ENCODE data around the gene NEU3. TPM values are rescaled to one million over a fixed set of nuclear protein-coding genes. Genes with fewer than 3 reads are reported as not detected.
"Not testable (repeated sequence)": the region's sequence is repeated elsewhere in the genome, so short reads cannot be mapped to it uniquely, and the experiment has no call there.

The NEU3 gene
- total RNA-seq, 1 experiment from 2014 or later, result 29.0 TPM

- in situ Hi-C loops (cut with HindIII; ENCODE audit: low pct_unique_long_range_greater_than_20kb, low sequenced_read_pairs); BruUV-seq (replicated peaks): not testable (repeated sequence)
Measured at GRCh38 chr11:75041821-75042220, 53.1 kb downstream of the NEU3 start.

GRCh38 chr11:75044381-75045170 lies 55.8 kb downstream of the NEU3 start:
- in situ Hi-C loops (cut with HindIII; ENCODE audit: low pct_unique_long_range_greater_than_20kb, low sequenced_read_pairs); H3K27me3 ChIP-seq (ENCODE audit: control insufficient read depth, insufficient read depth, low read length); H3K27ac ChIP-seq (ENCODE audit: low read length); BruUV-seq (replicated peaks); H3K4me3 ChIP-seq (ENCODE audit: low read depth in 2 of 2, low read length in 2 of 2); H3K4me1 ChIP-seq (ENCODE audit: control insufficient read depth, insufficient read depth, low read length); ATAC-seq; H3K36me3 ChIP-seq (ENCODE audit: control insufficient read depth, insufficient read depth, low read length); intact Hi-C loops (cut with micrococcal nuclease; ENCODE audit: unreplicated experiment); DNase-seq (ENCODE audit: low read depth, low spot score); POLR2A ChIA-PET; CTCF ChIA-PET; H3K9me3 ChIP-seq (ENCODE audit: control insufficient read depth, insufficient read depth, low read depth, low read length): not testable (repeated sequence)

More at GRCh38 chr11:75041821-75042220, 53.1 kb downstream of the NEU3 start:
- H3K4me1 ChIP-seq (ENCODE audit: control insufficient read depth, insufficient read depth, low read length); H3K27ac ChIP-seq (ENCODE audit: low read length); POLR2A ChIA-PET; DNase-seq (ENCODE audit: low read depth, low spot score); H3K4me3 ChIP-seq (ENCODE audit: low read depth in 2 of 2, low read length in 2 of 2); H3K9me3 ChIP-seq (ENCODE audit: control insufficient read depth, insufficient read depth, low read depth, low read length); CTCF ChIA-PET; ATAC-seq; H3K36me3 ChIP-seq (ENCODE audit: control insufficient read depth, insufficient read depth, low read length); H3K27me3 ChIP-seq (ENCODE audit: control insufficient read depth, insufficient read depth, low read length); intact Hi-C loops (cut with micrococcal nuclease; ENCODE audit: unreplicated experiment): not testable (repeated sequence)

- H3K4me3 ChIP-seq (ENCODE audit: low read depth in 2 of 2, low read length in 2 of 2); CTCF ChIA-PET; H3K9me3 ChIP-seq (ENCODE audit: control insufficient read depth, insufficient read depth, low read depth, low read length); ATAC-seq; H3K36me3 ChIP-seq (ENCODE audit: control insufficient read depth, insufficient read depth, low read length); BruUV-seq (replicated peaks); intact Hi-C loops (cut with micrococcal nuclease; ENCODE audit: unreplicated experiment); in situ Hi-C loops (cut with HindIII; ENCODE audit: low pct_unique_long_range_greater_than_20kb, low sequenced_read_pairs); H3K27me3 ChIP-seq (ENCODE audit: control insufficient read depth, insufficient read depth, low read length); POLR2A ChIA-PET; DNase-seq (ENCODE audit: low read depth, low spot score); H3K4me1 ChIP-seq (ENCODE audit: control insufficient read depth, insufficient read depth, low read length); H3K27ac ChIP-seq (ENCODE audit: low read length): not testable (repeated sequence)
Measured at GRCh38 chr11:75046668-75047067, 57.9 kb downstream of the NEU3 start.

GRCh38 chr11:75047191-75047590 lies 58.5 kb downstream of the NEU3 start:
- intact Hi-C loops (cut with micrococcal nuclease; ENCODE audit: unreplicated experiment), result no loop called here
- ATAC-seq, result no peak
- Histone ChIP-seq H3K4me3 (ENCODE audit: low read depth in 2 of 2, low read length in 2 of 2) (no peak overlapping the region), H3K27ac (ENCODE audit: low read length) (no peak overlapping the region), H3K27me3 (ENCODE audit: control insufficient read depth, insufficient read depth, low read length) (no peaks in the 10 kb centered on the region), H3K36me3 (ENCODE audit: control insufficient read depth, insufficient read depth, low read length) (no peaks in the 10 kb centered on the region), H3K4me1 (ENCODE audit: control insufficient read depth, insufficient read depth, low read length) (no peaks in the 10 kb centered on the region), H3K9me3 (ENCODE audit: control insufficient read depth, insufficient read depth, low read depth, low read length) (peaks cover 2% of the 10 kb centered on the region)
- ChIA-PET POLR2A (no interaction called here), CTCF (no interaction called here)
- in situ Hi-C loops (cut with HindIII; ENCODE audit: low pct_unique_long_range_greater_than_20kb, low sequenced_read_pairs), result no loop called here
- no peak for DNase-seq (ENCODE audit: low read depth, low spot score)
- no peak for TF ChIP-seq SIN3A (IDR thresholded peaks at IDR 0.05; ENCODE audit: borderline replicate concordance, insufficient read depth, low read depth, low read length)
- TF ChIP-seq POLR2AphosphoS5 (IDR thresholded peaks at IDR 0.05; ENCODE audit: low read depth, low read length), result no peak
- no peak for TF ChIP-seq CTCF (IDR thresholded peaks at IDR 0.05)
- no peak for TF ChIP-seq REST (IDR thresholded peaks at IDR 0.05; ENCODE audit: insufficient read depth in 1 of 2, low read depth in 2 of 2, low read length in 1 of 2)
- no peak for TF ChIP-seq TCF7L2 (IDR thresholded peaks at IDR 0.05; ENCODE audit: low read depth, low read length)
- no TSS peak for BruUV-seq (replicated peaks)

- intact Hi-C loops (cut with micrococcal nuclease; ENCODE audit: unreplicated experiment); BruUV-seq (replicated peaks); DNase-seq (ENCODE audit: low read depth, low spot score); ATAC-seq; in situ Hi-C loops (cut with HindIII; ENCODE audit: low pct_unique_long_range_greater_than_20kb, low sequenced_read_pairs); H3K27ac ChIP-seq (ENCODE audit: low read length); H3K36me3 ChIP-seq (ENCODE audit: control insufficient read depth, insufficient read depth, low read length); H3K4me1 ChIP-seq (ENCODE audit: control insufficient read depth, insufficient read depth, low read length); CTCF ChIA-PET; H3K4me3 ChIP-seq (ENCODE audit: low read depth in 2 of 2, low read length in 2 of 2); H3K27me3 ChIP-seq (ENCODE audit: control insufficient read depth, insufficient read depth, low read length): not testable (repeated sequence)
- POLR2A ChIA-PET, result interaction anchor here (0.7 kb wide), 1 partner anchor 60 kb away, joined by 4 read pairs; no protein-coding TSS in a partner anchor
- H3K9me3 ChIP-seq (ENCODE audit: control insufficient read depth, insufficient read depth, low read depth, low read length), result peaks cover 14% of the 10 kb centered on the region
Measured at GRCh38 chr11:75049501-75050266, 61.0 kb downstream of the NEU3 start.

Data from Panc1 (cell line).